SIG-M5 treated with dmso at 0.1 percent for 504 hours (cell line): ENCODE measurements around the gene TCEAL4.
"Not testable (repeated sequence)": the region's sequence is repeated elsewhere in the genome, so short reads cannot be mapped to it uniquely, and the experiment has no call there.

Source experiments
- DNase-seq: peaks from one replicate; lab custom pipeline; 2025; ENCODE audit not compliant: unreplicated experiment; lab: John Stamatoyannopoulos, UW

The TCEAL4 gene

DNA sequence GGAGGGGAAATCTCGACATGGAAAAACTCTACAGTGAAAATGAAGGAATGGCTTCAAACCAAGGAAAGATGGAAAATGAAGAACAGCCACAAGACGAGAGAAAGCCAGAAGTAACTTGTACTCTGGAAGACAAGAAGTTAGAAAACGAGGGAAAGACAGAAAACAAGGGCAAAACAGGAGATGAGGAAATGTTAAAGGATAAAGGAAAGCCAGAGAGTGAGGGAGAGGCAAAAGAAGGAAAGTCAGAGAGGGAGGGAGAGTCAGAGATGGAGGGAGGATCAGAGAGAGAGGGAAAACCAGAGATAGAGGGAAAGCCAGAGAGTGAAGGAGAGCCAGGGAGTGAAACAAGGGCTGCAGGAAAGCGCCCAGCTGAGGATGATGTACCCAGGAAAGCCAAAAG, 1.3 kb downstream of the TCEAL4 start:
- no peak for DNase-seq

DNA sequence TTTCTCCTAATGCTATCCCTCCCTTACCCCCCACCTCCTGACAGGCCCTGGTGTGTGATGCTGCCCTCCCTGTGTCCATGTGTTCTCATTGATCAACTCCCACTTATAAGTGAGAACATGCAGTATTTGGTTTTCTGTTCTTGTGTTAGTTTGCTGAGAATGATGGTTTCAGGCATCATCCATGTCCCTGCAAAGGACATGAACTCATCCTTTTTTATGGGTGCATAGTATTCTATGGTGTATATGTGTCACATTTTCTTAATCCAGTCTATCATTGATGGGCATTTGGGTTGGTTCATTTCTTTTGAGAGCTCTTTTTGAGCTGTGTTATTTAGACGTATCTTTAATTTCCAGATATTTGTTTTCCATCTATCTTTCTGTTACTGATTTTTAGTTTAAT, 7.0 kb downstream of the TCEAL4 start:
- DNase-seq, result not testable (repeated sequence)

DNA sequence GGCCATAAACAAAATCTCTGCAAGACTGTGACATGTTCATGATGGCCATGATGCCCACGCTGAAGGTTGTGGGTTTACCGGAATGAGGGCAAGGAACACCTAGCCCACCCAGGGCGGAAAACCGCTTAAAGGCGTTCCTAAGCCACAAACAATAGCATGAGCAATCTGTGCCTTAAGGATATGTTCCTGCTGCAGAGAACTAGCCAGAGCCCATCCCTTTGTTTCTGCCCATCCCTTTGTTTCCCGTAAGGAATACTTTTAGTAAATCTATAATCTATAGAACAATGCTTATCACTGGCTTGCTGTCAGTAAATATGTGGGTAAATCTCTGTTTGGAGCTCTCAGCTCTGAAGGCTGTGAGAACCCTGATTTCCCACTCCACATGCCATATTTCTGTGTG, 9.9 kb downstream of the TCEAL4 start:
- not testable (repeated sequence) for DNase-seq

DNA sequence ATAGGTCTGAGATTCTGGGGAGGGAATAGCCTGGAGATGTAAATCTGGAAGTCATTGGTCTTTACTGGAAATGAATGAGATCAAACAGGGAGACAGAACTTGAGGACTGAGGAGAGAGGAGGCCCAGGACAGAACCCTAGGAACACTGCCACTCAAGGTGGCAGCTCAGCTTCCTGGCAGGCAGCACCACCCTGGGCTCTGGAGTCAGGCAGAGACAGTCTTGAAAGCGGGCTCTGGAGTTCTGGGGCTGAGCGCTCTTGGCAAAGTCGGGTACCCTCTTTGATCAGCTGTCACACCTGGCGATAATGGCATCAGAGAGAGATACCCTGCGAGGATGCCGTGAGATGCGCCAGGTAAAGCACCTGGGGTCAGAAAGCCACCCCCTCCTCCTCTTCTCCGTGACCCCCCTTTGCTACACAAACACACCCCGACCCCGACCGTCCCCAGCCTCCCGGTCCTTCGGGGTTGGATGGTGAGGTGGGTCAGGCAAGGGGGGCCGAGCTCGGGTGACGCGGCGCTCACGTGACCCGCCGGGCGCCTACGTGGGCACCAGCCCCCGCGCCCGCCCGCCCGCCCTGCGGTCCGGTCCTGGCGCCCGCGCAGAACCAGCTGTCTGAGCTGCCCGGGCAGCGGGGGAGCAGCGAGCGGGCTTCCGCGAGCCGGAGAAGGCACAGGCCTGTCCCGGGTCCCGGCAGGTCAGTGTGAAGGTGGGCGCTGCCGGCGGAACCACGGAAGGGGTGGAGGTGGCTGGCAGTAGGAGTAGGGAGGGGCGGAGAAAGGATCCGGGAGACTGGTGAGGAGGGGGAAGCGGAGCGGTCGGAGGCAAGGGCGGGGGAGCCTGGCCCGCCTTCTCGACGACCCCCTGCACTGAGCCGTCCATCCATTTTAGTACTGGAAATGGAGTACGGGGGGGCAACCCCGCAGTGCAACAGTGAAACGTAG, 22.3 kb downstream of the TCEAL4 start, which contains the start of gene TCEAL3:
TSS of gene TCEAL3 (plus strand) at position 600 of the 942 bp plus-strand sequence. CDS start 1,102 bp downstream, outside the sequence.
- no peak for DNase-seq

DNA sequence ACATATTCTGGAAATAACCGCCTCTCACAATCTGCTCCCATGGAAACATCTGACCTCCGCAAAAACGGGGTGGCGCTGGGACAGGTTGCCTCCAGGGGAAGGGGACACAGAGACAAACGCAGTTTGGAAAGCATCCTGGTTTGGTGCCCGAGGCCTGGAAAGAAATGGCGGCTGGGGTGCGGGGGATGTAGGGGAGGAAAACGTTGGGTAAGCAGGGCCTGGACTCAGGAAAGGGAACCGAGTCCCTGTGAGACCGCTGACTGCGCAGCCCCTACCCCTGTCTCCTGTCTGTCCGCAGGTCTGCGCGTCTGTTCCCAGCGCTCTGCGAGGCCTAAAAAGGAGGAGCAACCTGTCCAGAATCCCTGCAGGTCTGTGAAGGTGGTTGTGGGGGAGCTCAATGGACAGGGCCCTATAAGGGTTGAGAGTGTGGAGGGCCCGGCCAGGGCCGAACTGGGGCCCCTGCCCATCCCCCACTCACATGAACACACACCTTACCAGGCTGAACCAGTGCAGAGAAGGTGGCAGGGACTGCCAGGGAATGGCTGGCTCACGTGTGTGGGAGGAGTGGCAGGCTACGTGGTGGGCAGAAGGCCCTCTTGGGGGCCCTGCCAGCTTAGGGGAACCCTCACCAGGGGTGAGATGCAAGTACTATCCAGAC, 23.1 kb downstream of the TCEAL4 start:
- DNase-seq, result no peak

DNA sequence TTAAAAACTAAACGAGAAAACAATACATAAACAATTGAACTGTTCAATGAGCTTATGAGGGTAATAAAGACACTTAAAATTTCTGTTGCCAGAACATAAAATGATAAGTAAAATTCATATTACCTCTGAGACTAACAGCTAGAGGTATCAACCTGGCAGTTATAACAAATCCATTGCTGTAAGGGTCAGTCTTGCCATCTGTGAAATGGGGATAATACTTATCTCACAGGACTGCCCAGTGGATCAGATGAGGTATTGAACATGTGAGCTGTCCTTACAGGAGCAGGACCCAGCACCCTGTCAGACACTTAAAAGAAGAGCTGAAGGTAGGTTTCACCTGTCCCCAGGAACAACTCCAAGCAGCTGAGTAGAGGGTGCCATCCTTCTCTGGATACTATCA, 25.0 kb downstream of the TCEAL4 start:
- no peak for DNase-seq

DNA sequence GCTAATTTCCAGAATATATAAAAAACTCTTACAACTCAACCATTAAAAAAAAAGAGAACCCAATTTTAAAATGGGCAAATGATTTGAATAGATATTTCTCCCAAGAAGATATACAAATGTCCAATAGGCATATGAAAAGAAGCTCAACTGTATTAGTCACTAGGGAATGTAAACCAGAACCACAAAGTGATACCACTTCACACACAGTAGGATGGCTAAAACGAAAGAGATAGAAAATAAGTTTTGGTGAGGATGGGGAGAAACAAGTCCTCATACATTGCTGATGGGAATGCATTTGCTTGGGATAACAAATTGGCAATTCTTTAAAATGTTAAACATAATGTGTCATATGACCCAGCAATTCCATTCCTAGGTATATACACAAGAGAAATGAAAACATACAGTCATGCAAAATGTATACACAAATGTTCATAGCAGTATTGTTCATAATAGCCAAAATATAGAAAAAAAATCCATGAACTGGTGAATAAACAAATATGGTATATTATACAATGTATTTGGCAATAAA, 28.1 kb downstream of the TCEAL4 start:
- DNase-seq, result no peak

DNA sequence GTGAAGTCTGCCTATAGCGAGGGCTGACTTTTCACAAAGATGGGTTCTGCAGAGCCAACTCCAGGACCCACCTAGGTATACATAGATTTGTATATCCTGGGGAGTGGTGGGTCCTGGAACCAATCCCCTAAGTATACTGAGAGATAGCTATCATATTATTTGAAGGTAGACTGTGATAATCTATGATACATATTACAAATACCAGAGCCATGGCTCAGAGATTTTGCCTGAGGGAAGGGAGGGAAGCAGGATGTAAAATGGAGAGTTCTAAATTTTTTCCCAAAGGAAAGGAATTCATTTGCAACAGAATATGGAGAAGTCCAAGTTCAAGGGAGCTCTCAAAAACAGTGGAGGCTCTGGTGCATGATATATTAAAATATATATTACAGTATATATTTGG, 29.7 kb downstream of the TCEAL4 start:
- no peak for DNase-seq

DNA sequence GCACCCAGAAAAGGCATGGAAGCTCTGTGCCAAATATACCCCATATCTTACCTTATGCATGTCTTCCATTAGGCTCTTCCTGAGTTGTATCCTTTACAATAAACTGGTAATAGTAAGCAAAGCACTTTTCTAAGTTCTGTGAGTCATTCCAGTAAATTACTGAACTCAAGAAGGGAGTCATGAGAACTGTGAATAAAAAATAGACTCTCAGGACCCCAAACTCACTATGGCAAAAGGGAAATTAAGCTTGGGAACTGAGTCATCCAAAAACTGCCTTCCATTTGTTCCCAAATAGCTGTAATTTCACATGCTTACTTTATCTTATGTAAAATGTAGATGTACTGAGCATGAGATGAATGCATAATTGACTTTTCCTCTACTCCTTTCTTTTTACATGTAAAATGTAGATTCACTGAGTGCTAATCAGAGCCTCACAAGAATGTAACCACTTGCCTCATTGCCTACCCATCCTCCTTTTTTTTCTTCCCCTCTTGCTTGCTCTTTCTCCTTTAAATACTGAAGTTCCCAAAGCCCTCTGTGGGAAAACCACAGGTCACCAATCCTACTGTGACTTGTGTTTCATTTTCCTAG, 30.6 kb downstream of the TCEAL4 start:
- DNase-seq, result no peak

DNA sequence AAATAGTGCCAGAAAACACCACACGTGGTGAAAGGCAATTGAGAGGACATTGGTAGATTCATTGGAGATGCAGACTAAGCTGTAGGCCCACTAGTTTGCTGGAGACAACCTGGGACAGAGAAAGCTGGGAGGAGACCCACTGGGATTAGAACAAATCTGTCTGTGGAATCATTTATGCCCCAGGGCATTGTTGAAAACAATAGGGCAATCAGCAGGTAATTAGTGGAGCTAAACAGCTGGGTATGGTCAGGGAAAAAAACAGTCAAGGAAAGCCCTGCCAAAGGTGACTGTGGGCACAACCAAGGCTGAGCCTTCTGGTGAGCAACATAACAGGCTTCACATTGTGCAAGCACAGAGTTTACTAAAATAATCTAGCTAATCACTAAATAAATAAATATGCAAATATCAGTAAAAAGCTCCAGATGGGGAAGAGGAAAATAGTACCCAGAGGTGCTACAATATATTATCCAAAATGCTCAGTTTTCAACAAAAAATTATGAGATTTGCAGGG, 31.4 kb downstream of the TCEAL4 start:
- DNase-seq, result no peak

DNA sequence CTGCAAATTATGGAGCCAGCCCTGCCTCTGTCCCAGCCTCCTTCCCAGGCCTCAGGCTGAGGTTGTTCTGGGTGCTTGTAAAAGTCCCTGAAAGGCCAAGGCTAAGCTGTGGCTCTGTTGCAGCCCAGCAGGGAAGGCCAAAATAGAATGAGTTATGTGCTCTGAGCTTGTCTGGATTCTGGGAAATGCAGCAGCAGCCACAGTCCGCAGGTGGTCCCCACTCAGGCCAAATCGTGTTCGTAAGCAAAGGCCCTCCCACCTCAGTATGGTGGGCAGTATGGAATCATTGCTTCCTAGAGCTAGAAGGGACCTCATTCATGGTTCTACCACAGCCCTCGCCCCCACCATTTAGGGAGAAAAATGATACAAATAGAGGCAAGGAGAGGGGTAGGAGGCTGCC, 38.8 kb downstream of the TCEAL4 start:
- DNase-seq, result no peak

DNA sequence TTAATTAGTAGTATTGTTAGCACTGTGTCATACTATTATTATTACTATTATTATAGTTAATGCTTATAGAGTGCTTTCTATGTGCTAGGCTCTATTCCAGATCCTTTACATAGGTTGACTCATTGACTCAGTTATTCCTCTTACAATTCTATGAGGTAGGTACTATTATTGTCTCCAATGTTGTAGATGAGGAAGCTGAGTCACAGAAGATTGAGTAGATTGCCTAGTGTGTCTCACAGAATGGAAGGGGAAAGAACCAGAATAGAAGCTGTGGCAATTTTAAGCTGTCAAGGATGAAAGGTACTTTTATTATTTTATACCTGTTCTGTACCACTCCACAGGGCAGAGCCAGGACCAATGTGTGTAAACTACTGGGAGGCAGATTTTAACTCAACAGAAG, 41.5 kb downstream of the TCEAL4 start:
- no peak for DNase-seq

DNA sequence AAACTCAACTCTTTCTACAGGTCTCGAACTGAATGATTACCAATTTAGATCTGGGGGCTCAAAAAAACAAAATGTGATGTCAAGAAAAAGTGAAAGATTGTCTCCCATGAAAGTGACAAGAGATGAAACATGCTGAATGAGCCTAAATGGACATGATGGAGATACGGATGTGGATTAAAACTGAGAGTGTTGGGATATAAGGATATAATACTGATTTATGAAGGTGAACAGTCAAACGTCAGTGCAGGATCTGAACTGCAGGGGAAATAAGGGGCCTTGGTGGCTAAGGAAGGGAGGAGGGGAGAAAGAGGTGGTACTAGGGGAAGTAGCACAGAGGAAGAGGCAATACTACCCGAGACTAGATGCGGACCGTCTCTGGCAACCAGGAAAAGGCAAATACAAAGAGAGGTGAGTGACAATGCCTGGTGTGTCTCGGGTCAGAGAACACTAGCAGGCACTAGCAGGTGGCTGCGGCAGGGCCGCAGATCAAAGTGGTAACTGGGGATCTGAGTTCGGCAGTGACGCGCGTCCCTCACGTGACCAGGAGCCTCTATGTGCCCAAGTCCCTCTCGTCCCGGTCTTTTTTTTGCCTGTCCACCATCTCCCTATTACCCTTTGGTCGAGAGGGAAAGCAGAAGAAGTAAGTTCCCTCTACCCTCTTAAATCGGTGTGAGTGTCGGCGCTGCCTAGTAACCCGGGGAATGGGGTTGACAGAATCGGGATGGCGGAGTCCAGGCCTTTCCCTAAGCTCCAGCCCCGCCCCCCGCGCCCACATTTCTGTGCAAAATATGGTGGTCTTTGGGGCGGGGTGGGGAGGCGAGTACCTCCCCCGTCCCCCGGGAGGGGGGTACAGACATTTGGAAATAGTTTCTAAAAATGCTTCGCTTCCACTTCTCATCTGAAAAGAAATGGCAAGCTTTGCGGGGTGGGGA, 43.3 kb downstream of the TCEAL4 start, which contains the start of gene TCEAL1:
TSS of gene TCEAL1 (plus strand) at position 590 of the 932 bp plus-strand sequence. CDS start 942 bp downstream, outside the sequence.
- DNase-seq, result peak; percentile 37

DNA sequence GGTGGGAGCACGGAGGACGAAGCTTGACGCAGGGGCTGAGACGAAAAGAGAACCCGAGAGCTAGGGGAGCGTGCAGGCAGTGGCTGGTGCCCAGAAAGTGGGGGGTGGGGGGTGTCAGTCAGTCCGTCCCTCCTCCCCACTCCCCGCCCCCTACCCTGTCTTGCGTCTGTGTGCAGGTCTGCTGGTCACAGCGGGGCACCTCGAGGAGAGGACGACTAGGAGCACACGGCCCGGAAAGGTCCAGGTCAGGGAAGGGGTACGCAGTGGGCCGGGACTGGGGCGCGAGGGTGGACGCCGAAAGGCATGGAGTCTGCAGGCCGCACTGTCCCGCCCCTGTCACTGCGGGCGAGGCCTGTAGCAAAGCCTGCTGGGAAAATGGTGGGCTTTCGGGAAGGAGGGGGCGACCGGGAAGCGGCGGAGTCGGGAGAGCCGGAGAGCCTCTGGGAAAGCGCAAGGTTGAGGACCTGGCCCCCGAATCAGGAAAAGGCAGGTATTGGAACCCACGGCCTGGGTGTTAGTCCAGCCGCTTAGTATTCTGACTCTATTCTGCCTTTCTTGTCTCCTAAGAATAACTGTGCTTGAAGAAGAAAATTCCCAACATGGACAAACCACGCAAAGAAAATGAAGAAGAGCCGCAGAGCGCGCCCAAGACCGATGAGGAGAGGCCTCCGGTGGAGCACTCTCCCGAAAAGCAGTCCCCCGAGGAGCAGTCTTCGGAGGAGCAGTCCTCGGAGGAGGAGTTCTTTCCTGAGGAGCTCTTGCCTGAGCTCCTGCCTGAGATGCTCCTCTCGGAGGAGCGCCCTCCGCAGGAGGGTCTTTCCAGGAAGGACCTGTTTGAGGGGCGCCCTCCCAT, 44.2 kb downstream of the TCEAL4 start:
- DNase-seq, result peak; percentile 25

DNA sequence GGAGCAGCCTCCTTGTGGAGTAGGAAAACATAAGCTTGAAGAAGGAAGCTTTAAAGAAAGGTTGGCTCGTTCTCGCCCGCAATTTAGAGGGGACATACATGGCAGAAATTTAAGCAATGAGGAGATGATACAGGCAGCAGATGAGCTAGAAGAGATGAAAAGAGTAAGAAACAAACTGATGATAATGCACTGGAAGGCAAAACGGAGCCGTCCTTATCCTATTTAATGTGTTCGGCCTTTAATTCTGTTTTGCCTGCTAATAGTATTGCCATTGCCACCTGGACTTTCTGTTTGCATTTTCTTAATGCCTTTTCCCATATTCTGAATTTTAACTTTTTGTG, 44.8 kb downstream of the TCEAL4 start:
- DNase-seq, result no peak

DNA sequence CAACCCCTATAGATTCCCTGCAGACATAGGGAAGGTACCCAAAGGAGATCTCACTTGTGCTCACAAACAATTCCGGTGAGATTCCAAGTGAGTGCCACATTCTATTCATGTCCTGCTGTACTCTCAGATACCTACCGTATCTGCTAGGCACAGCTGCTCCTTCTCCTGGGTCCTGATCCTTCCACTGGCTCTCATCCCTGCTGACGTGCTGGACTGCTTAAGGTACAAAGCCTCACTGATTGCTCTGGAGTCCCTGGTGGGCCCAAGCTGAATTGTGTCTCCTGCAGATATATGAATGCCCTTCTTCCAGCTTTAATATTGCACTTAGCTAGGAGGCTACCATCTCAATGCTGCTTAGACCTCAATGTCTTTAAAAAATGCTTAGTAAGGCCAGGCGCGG, 45.8 kb downstream of the TCEAL4 start:
- DNase-seq, result no peak

DNA sequence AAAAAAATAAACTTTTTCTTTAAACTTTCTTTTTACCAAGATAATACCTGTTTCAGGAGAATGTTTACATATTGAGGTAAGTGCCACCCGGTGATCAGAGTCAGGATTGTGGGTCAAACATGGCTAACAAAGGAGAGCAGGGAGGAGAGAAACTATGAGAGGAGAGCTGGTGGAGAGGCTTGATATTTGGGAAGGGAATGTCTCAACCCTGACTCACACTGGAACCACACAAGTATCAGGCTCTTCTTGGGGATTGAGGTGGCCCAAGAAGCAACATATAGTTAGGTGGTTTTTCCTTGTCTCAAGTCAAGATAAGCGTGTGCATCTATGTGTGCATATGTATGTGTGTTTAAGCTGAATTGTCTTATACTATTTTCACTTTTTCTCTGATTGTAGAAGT, 50.1 kb downstream of the TCEAL4 start:
- no peak for DNase-seq
